Epithelial cell of esophagus (primary cell): ENCODE results near the gene ZNF25.

Source experiments
- DNase-seq: peaks from one replicate; pipeline ENCODE4 v3.0.0; 2010; ENCODE audit warnings: low read depth
- H3K4me3 ChIP-seq: 2 replicates; pipeline ENCODE4 v1.5.1; 2011; ENCODE audit warnings: mild to moderate bottlenecking, low read length, control low read depth
- CTCF ChIP-seq: IDR thresholded peaks from 2 replicates; pipeline ENCODE4 v1.5.1; 2011; ENCODE audit warnings: low read depth, mild to moderate bottlenecking, low read length, control low read depth, inconsistent platforms; ENCODE audit not compliant: insufficient read depth; ENCODE audit errors: missing control alignments

ZNF25 gene

GRCh38 chr10:37972396-37972795, 4.1 kb downstream of the ZNF25 start:
- no peak for DNase-seq
- TF ChIP-seq CTCF: no peak
- H3K4me3 ChIP-seq: no peak overlapping the region

- TF ChIP-seq CTCF: no peak
- H3K4me3 ChIP-seq: no peak overlapping the region
- no peak for DNase-seq
Observed at GRCh38 chr10:37965006-37965405, 11.4 kb downstream of the ZNF25 start.

- no peak overlapping the region for H3K4me3 ChIP-seq
Observed at GRCh38 chr10:37960591-37961137, 15.8 kb downstream of the ZNF25 start.

GRCh38 chr10:37957841-37958240, 18.6 kb downstream of the ZNF25 start:
- TF ChIP-seq CTCF: no peak
- H3K4me3 ChIP-seq: no peak overlapping the region
- no peak for DNase-seq

More at GRCh38 chr10:37960591-37961137, 15.8 kb downstream of the ZNF25 start:
- no peak for TF ChIP-seq CTCF
- no peak for DNase-seq

GRCh38 chr10:37952926-37953325, 23.5 kb downstream of the ZNF25 start:
- DNase-seq: no peak
- no peak overlapping the region for H3K4me3 ChIP-seq
- TF ChIP-seq CTCF: no peak

- H3K4me3 ChIP-seq: no peak overlapping the region
- no peak for TF ChIP-seq CTCF
- no peak for DNase-seq
Observed at GRCh38 chr10:37952043-37952755, 24.2 kb downstream of the ZNF25 start.

GRCh38 chr10:37948210-37948609, 28.2 kb downstream of the ZNF25 start:
- H3K4me3 ChIP-seq: no peak overlapping the region
- TF ChIP-seq CTCF: no peak
- no peak for DNase-seq
